ENCODE measurements around the gene GBX2.

Gene GBX2

DNA sequence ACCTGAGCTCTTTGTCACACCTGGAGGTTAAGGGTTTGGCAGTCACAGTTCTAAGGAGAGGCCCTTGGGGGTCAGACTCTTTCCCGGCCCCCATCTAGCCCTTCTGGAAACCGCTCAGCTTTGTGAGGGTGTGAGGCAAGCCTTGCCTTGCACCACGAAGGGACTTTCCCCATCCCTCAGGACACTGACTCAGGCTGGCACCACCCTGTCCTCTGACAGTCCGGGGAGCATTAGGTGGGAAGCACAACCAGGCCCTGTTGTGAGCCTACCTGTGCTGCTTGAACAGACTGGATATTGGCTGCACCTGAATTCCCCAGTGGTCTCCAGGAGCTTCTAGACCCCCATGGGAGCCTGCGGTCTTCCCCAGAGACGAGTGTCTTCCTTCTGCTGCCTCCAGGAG, 47.0 kb upstream of the GBX2 start:
- Histone ChIP-seq H2BK12ac (ENCODE audit: low read length) (no peak overlapping the region), H2AK5ac (ENCODE audit: low read depth, low read length) (peak overlapping the region; percentile 17), H3K18ac (ENCODE audit: low read length) (no peak overlapping the region), H2BK5ac (ENCODE audit: low read length) (no peak overlapping the region), H2BK15ac (ENCODE audit: low read length) (no peak overlapping the region), H3K4me1 (ENCODE audit: control insufficient read depth in 2 of 2, insufficient read depth in 1 of 2, low read depth in 1 of 2, low read length in 2 of 2) (peaks cover 0 to 11% of the 10 kb centered on the region in 2 donors), H3K79me1 (ENCODE audit: low read depth, low read length) (no peaks in the 10 kb centered on the region), H2BK120ac (ENCODE audit: low read depth, low read length) (no peak overlapping the region), H3K36me3 (replicated peaks in 1 of 2; ENCODE audit: control insufficient read depth in 2 of 2, insufficient read depth in 2 of 2, low read length in 2 of 2) (no peaks in the 10 kb centered on the region), H3K9ac (ENCODE audit: low read depth, low read length, poor library complexity) (no peak overlapping the region), H3K23ac (ENCODE audit: low read depth, low read length, poor library complexity) (no peak overlapping the region), H3K9me3 (replicated peaks in 1 of 2; ENCODE audit: control insufficient read depth in 2 of 2, insufficient read depth in 1 of 2, low read depth in 1 of 2, low read length in 2 of 2) (no peaks in the 10 kb centered on the region), H3K14ac (ENCODE audit: low read length) (no peak overlapping the region), H3K4me3 (ENCODE audit: low read length in 2 of 2) (no peak overlapping the region), H3K27ac (replicated peaks; ENCODE audit: low read length) (no peak overlapping the region), H4K91ac (ENCODE audit: low read depth, low read length, poor library complexity) (no peak overlapping the region), H4K8ac (ENCODE audit: low read depth, low read length) (no peak overlapping the region), H3K4me2 (ENCODE audit: insufficient read depth, low read length, poor library complexity, severe bottlenecking) (no peak overlapping the region), H2AFZ (ENCODE audit: low read length) (no peak overlapping the region), H3K27me3 (ENCODE audit: control insufficient read depth in 3 of 3, insufficient read depth in 3 of 3, low read depth in 1 of 3, low read length in 3 of 3) (no peaks in the 10 kb centered on the region), H3K4ac (ENCODE audit: low read length) (no peak overlapping the region)
- no peak for DNase-seq (ENCODE audit: low spot score)
- WGBS, 2 donors (ENCODE audit: extremely low coverage in 2 of 2, insufficient read length in 2 of 2, insufficient replicate concordance in 1 of 2), result no CpG with 5 or more reads among the region's 6 CpGs

DNA sequence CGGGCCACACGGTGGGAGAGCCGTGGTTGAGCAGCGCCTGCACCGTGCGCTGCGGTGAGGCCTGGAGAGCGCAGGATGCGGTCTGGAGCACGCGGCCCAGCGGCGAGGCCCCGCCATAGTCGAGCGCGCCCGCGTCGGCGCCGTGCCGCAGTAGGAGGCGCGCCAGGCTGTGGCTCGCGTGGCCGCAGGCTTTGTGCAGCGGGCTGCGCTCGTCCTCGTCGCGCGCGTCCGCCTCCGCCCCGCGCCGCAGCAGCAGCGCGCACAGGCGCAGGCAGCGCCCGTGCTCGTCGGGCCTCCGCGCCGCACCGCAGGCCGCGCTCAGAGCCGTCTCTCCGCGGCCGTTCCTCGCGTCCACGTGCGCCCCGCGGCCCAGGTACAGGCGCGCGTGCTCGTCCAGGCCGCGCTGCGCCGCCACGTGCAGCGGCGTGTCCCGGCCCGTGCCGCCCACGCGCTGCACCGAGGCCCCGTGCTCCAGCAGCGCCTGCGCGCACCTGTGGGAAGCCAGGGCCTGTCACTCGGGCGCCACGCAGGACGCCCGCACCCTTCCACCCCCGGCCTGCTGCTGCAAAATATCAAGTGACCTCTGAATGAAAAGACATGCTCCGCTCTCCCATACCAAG, 46.3 kb upstream of the GBX2 start:
- Histone ChIP-seq H2AK5ac (ENCODE audit: low read depth, low read length) (no peak overlapping the region), H3K27ac (replicated peaks; ENCODE audit: low read length) (no peak overlapping the region), H2BK120ac (ENCODE audit: low read depth, low read length) (no peak overlapping the region), H3K4me2 (ENCODE audit: insufficient read depth, low read length, poor library complexity, severe bottlenecking) (no peak overlapping the region), H3K9me3 (replicated peaks in 1 of 2; ENCODE audit: control insufficient read depth in 2 of 2, insufficient read depth in 1 of 2, low read depth in 1 of 2, low read length in 2 of 2) (no peaks in the 10 kb centered on the region), H4K8ac (ENCODE audit: low read depth, low read length) (no peak overlapping the region), H3K27me3 (ENCODE audit: control insufficient read depth in 3 of 3, insufficient read depth in 3 of 3, low read depth in 1 of 3, low read length in 3 of 3) (no peaks in the 10 kb centered on the region), H3K18ac (ENCODE audit: low read length) (no peak overlapping the region), H3K23ac (ENCODE audit: low read depth, low read length, poor library complexity) (no peak overlapping the region), H3K4me3 (ENCODE audit: low read length in 2 of 2) (no peak overlapping the region), H3K14ac (ENCODE audit: low read length) (no peak overlapping the region), H3K36me3 (replicated peaks in 1 of 2; ENCODE audit: control insufficient read depth in 2 of 2, insufficient read depth in 2 of 2, low read length in 2 of 2) (no peaks in the 10 kb centered on the region), H2BK15ac (ENCODE audit: low read length) (no peak overlapping the region), H3K4me1 (ENCODE audit: control insufficient read depth in 2 of 2, insufficient read depth in 1 of 2, low read depth in 1 of 2, low read length in 2 of 2) (peaks cover 0 to 16% of the 10 kb centered on the region in 2 donors), H3K4ac (ENCODE audit: low read length) (no peak overlapping the region), H3K9ac (ENCODE audit: low read depth, low read length, poor library complexity) (peak overlapping the region; percentile 73), H3K79me1 (ENCODE audit: low read depth, low read length) (no peaks in the 10 kb centered on the region), H2BK12ac (ENCODE audit: low read length) (no peak overlapping the region), H4K91ac (ENCODE audit: low read depth, low read length, poor library complexity) (no peak overlapping the region), H2BK5ac (ENCODE audit: low read length) (no peak overlapping the region), H2AFZ (ENCODE audit: low read length) (no peak overlapping the region)
- no CpG with 5 or more reads among the region's 92 CpGs for WGBS, 2 donors (ENCODE audit: extremely low coverage in 2 of 2, insufficient read length in 2 of 2, insufficient replicate concordance in 1 of 2)
- no peak for DNase-seq (ENCODE audit: low spot score)

DNA sequence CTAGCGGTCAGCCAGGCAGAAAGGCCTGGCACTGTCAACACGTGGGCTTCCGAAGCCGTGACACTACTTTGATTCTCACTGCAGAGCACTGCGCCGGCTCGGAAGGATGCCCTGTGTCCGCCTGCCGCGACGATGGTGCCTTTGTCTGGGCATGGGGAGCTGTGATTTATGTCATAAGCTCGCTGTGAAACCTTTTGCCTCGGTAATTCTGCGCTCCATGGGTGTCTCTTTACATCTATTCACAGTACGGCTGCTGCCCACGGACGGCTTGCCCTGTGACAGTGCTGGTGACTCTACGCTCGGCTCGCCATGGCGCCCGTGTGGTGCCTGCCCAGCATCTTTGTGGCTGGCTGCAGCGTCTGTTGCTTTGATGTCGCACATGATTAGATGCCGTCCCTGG, 43.1 kb upstream of the GBX2 start:
- no peaks in the 10 kb centered on the region for H3K79me1 ChIP-seq (ENCODE audit: low read depth, low read length)
- no peak for DNase-seq (ENCODE audit: low spot score)

DNA sequence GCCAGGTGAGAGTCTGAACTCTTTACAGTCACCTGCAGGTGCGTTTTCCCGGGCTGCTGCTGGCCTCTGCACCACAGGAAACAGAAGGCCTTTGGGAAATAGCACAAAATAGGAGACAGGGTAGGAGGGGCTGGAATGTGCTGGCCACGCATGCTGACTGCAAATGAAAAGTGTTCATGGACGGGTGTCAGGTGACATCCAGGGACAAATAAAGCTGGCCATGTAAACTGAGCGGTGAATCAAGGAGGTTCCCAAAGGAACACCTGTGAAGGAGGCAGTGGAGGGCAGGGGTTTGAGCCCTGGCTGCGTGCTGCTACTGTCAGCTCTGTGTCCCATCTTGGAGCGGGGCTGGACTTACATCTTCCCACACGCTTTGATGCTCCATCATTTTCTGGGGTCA, 42.4 kb upstream of the GBX2 start:
- Histone ChIP-seq H3K36me3 (replicated peaks in 1 of 2; ENCODE audit: control insufficient read depth in 2 of 2, insufficient read depth in 2 of 2, low read length in 2 of 2) (no peaks in the 10 kb centered on the region), H3K4me3 (ENCODE audit: low read length in 2 of 2) (no peak overlapping the region), H2BK12ac (ENCODE audit: low read length) (no peak overlapping the region), H3K9ac (ENCODE audit: low read depth, low read length, poor library complexity) (no peak overlapping the region), H3K23ac (ENCODE audit: low read depth, low read length, poor library complexity) (no peak overlapping the region), H3K14ac (ENCODE audit: low read length) (no peak overlapping the region), H4K8ac (ENCODE audit: low read depth, low read length) (peak overlapping the region; percentile 19), H2AK5ac (ENCODE audit: low read depth, low read length) (no peak overlapping the region), H2BK5ac (ENCODE audit: low read length) (no peak overlapping the region), H3K4me2 (ENCODE audit: insufficient read depth, low read length, poor library complexity, severe bottlenecking) (no peak overlapping the region), H4K91ac (ENCODE audit: low read depth, low read length, poor library complexity) (no peak overlapping the region), H2BK15ac (ENCODE audit: low read length) (no peak overlapping the region), H2BK120ac (ENCODE audit: low read depth, low read length) (no peak overlapping the region), H3K4ac (ENCODE audit: low read length) (no peak overlapping the region), H3K79me1 (ENCODE audit: low read depth, low read length) (no peaks in the 10 kb centered on the region), H3K27me3 (ENCODE audit: control insufficient read depth in 3 of 3, insufficient read depth in 3 of 3, low read depth in 1 of 3, low read length in 3 of 3) (no peaks in the 10 kb centered on the region), H3K9me3 (replicated peaks in 1 of 2; ENCODE audit: control insufficient read depth in 2 of 2, insufficient read depth in 1 of 2, low read depth in 1 of 2, low read length in 2 of 2) (peaks cover 3 to 4% of the 10 kb centered on the region in 2 donors), H2AFZ (ENCODE audit: low read length) (no peak overlapping the region), H3K18ac (ENCODE audit: low read length) (no peak overlapping the region), H3K27ac (replicated peaks; ENCODE audit: low read length) (no peak overlapping the region), H3K4me1 (ENCODE audit: control insufficient read depth in 2 of 2, insufficient read depth in 1 of 2, low read depth in 1 of 2, low read length in 2 of 2) (peaks cover 0 to 16% of the 10 kb centered on the region in 2 donors)
- DNase-seq (ENCODE audit: low spot score), result no peak
- WGBS, 2 donors (ENCODE audit: extremely low coverage in 2 of 2, insufficient read length in 2 of 2, insufficient replicate concordance in 1 of 2), result no CpG with 5 or more reads among the region's 8 CpGs

More for the DNA sequence above, 43.1 kb upstream of the GBX2 start:
- no peak overlapping the region for H2BK15ac ChIP-seq (ENCODE audit: low read length)
- H3K14ac ChIP-seq (ENCODE audit: low read length), result no peak overlapping the region
- no peak overlapping the region for H2AFZ ChIP-seq (ENCODE audit: low read length)
- H3K27me3 ChIP-seq (ENCODE audit: control insufficient read depth in 3 of 3, insufficient read depth in 3 of 3, low read depth in 1 of 3, low read length in 3 of 3), result no peaks in the 10 kb centered on the region
- peak overlapping the region; percentile 56 for H3K18ac ChIP-seq (ENCODE audit: low read length)
- H3K4me2 ChIP-seq (ENCODE audit: insufficient read depth, low read length, poor library complexity, severe bottlenecking), result no peak overlapping the region
- peak overlapping the region; percentile 94 for H2BK12ac ChIP-seq (ENCODE audit: low read length)
- peak overlapping the region; percentile 87 for H2AK5ac ChIP-seq (ENCODE audit: low read depth, low read length)
- no peak overlapping the region for H3K9ac ChIP-seq (ENCODE audit: low read depth, low read length, poor library complexity)
- WGBS, 2 donors (ENCODE audit: extremely low coverage in 2 of 2, insufficient read length in 2 of 2, insufficient replicate concordance in 1 of 2), result no CpG with 5 or more reads among the region's 25 CpGs
- H3K4me1 ChIP-seq (ENCODE audit: control insufficient read depth in 2 of 2, insufficient read depth in 1 of 2, low read depth in 1 of 2, low read length in 2 of 2), result peaks cover 0 to 16% of the 10 kb centered on the region in 2 donors
- H3K23ac ChIP-seq (ENCODE audit: low read depth, low read length, poor library complexity), result peak overlapping the region; percentile 37
- H2BK5ac ChIP-seq (ENCODE audit: low read length), result peak overlapping the region; percentile 15
- no peak overlapping the region for H4K8ac ChIP-seq (ENCODE audit: low read depth, low read length)
- no peak overlapping the region for H2BK120ac ChIP-seq (ENCODE audit: low read depth, low read length)
- H3K27ac ChIP-seq (replicated peaks; ENCODE audit: low read length), result no peak overlapping the region
- peaks cover under 1 to 3% of the 10 kb centered on the region in 2 donors for H3K9me3 ChIP-seq (replicated peaks in 1 of 2; ENCODE audit: control insufficient read depth in 2 of 2, insufficient read depth in 1 of 2, low read depth in 1 of 2, low read length in 2 of 2)
- no peak overlapping the region for H3K4me3 ChIP-seq (ENCODE audit: low read length in 2 of 2)
- no peaks in the 10 kb centered on the region for H3K36me3 ChIP-seq (replicated peaks in 1 of 2; ENCODE audit: control insufficient read depth in 2 of 2, insufficient read depth in 2 of 2, low read length in 2 of 2)
- no peak overlapping the region for H4K91ac ChIP-seq (ENCODE audit: low read depth, low read length, poor library complexity)
- H3K4ac ChIP-seq (ENCODE audit: low read length), result no peak overlapping the region
